Body of pancreas (tissue), 4 donors: Measurements from ENCODE around the gene PIP4K2C. TPM values are rescaled to one million over a fixed set of nuclear protein-coding genes. Genes with fewer than 3 reads are reported as not detected.

Experiments
- ATAC-seq: fragments of 150-250 bp; one replicate; pipeline ENCODE4 v1.9.1; 2016
- DNase-seq, 4 donors: peaks; one replicate each; pipeline ENCODE4 v3.0.0-alpha.2; 2019
- H3K27ac ChIP-seq, 4 donors: fragments of 200-600 bp; sonication (generic); 1 replicate in 3 of 4; 2 replicates in 1 of 4; pipeline versions ENCODE4 v1.5.1 to v1.6.1; 2016 to 2019; ENCODE audit warnings: mild to moderate bottlenecking in 1 of 4, mixed read lengths in 1 of 4, moderate library complexity in 1 of 4
- H3K27me3 ChIP-seq, 2 donors: fragments of 200-600 bp; sonication (generic); one replicate each; pipeline ENCODE4 v1.6.0; 2016; ENCODE audit warnings: mild to moderate bottlenecking in 1 of 2
- H3K36me3 ChIP-seq, 2 donors: fragments of 200-600 bp; sonication (generic); replicated peaks in 1 of 2; 2 replicates each; pipeline ENCODE4 v1.5.1; 2016; ENCODE audit warnings: low read depth in 2 of 2; ENCODE audit not compliant: insufficient read depth in 1 of 2
- H3K4me1 ChIP-seq: fragments of 200-600 bp; sonication (generic); one replicate; pipeline ENCODE4 v1.6.0; 2016
- H3K4me3 ChIP-seq, 2 donors: fragments of 200-600 bp; sonication (generic); 1 replicate in 1 of 2; 2 replicates in 1 of 2; pipeline ENCODE4 v1.5.1; 2016 to 2019
- H3K9me3 ChIP-seq, 3 donors: fragments of 200-600 bp; sonication (generic); 1 replicate in 2 of 3; 2 replicates in 1 of 3; pipeline ENCODE4 v1.5.1; 2016
- POLR2A ChIP-seq, 3 donors: fragments of 450-650 bp; IDR thresholded peaks; one replicate each; pipeline ENCODE4 v1.6.1; 2016; ENCODE audit warnings: antibody characterized with exemption in 3 of 3, mild to moderate bottlenecking in 2 of 3
- WGBS, 2 donors: methylation state at CpG; one replicate each; pipeline ENCODE4 v1.1.5; 2017; 5-methylcytosine and 5-hydroxymethylcytosine counted together
- intact Hi-C: fragments of 100-400 bp; cut with DNase I; formaldehyde crosslinking; loops from one replicate; pipeline ENCODE4 v1.15.1; 2023
- total RNA-seq, 2 donors: library from RNA; depleted of rRNA; stranded (reverse); fragments of >200 nt; gene quantifications; one replicate each; pipeline ENCODE4 v1.1.0, GENCODE V29; 2016
- TF ChIP-seq, protein P1 (sequence below), 7 experiments: fragments of 450-650 bp in 4 of 7; fragments of 200-600 bp in 3 of 7; sonication (generic) in 3 of 7; IDR thresholded peaks; one replicate each; pipeline ENCODE4 v1.5.1; 2016 to 2019; ENCODE audit warnings: antibody characterized with exemption in 7 of 7

PIP4K2C gene
- total RNA-seq, 2 donors from 2014 or later: 12.2 to 48.0 TPM

- DNase-seq: peak in 1 of 4 donors; percentile 17
Observed at GRCh38 chr12:57614178-57614947, 23.4 kb downstream of the PIP4K2C start.

DNA sequence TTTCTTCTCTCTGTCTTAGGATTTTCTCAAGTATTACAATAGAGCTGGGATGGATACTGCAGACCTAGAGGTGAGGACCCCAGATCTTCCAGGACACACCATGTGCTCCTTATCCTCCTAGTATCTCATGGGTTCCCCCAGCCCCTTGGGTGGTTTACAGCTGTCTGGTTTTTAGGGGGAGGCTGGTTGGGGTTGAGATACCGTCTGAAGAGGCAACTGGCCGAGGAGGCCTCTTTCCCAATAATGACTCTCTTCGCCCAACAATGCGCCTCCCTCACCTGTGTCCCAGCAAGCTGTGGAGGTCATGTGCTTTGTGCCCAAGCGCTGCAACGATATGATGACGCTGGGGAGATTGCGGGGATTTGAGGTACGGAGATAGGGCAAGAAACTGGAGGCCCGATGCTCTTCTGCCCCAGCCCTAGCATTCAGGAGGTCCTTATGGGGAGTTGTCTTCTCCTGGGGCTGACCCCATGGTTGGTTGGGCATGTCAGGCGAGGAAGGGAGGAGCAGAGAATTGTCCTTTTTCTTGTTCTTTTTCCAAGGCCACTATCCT, 24.0 kb downstream of the PIP4K2C start:
- no peak overlapping the region for H3K4me3 ChIP-seq
- DNase-seq (no peak), ATAC-seq (no peak)
- no peaks in the 10 kb centered on the region for H3K9me3 ChIP-seq
- H3K4me1 ChIP-seq: peaks cover 27% of the 10 kb centered on the region
- intact Hi-C loops: no loop called here
- no peak overlapping the region for H3K27ac ChIP-seq
- H3K36me3 ChIP-seq: no peaks in the 10 kb centered on the region
- WGBS, 2 donors: 83 to 85% methylated on average over 11 of the region's 11 CpGs
- no peak for TF ChIP-seq POLR2A (IDR thresholded peaks at IDR 0.05)
- TF ChIP-seq, protein P1, sequence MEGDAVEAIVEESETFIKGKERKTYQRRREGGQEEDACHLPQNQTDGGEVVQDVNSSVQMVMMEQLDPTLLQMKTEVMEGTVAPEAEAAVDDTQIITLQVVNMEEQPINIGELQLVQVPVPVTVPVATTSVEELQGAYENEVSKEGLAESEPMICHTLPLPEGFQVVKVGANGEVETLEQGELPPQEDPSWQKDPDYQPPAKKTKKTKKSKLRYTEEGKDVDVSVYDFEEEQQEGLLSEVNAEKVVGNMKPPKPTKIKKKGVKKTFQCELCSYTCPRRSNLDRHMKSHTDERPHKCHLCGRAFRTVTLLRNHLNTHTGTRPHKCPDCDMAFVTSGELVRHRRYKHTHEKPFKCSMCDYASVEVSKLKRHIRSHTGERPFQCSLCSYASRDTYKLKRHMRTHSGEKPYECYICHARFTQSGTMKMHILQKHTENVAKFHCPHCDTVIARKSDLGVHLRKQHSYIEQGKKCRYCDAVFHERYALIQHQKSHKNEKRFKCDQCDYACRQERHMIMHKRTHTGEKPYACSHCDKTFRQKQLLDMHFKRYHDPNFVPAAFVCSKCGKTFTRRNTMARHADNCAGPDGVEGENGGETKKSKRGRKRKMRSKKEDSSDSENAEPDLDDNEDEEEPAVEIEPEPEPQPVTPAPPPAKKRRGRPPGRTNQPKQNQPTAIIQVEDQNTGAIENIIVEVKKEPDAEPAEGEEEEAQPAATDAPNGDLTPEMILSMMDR (IDR thresholded peaks at IDR 0.05): no peak
- peaks cover 0 to 4% of the 10 kb centered on the region in 2 donors for H3K27me3 ChIP-seq

More at GRCh38 chr12:57614178-57614947, 23.4 kb downstream of the PIP4K2C start:
- Histone ChIP-seq H3K27me3 (peaks cover 0 to 2% of the 10 kb centered on the region in 2 donors), H3K27ac (no peak overlapping the region), H3K4me1 (peaks cover 23% of the 10 kb centered on the region), H3K4me3 (no peak overlapping the region), H3K9me3 (no peaks in the 10 kb centered on the region), H3K36me3 (no peaks in the 10 kb centered on the region)
- no peak for TF ChIP-seq POLR2A (IDR thresholded peaks at IDR 0.05)
- TF ChIP-seq, protein P1 (IDR thresholded peaks at IDR 0.05): no peak
- 47 to 59% methylated on average over 12 to 14 of the region's 14 CpGs for WGBS, 2 donors
- ATAC-seq: no peak
- intact Hi-C loops: no loop called here

GRCh38 chr12:57615637-57616036, 24.6 kb downstream of the PIP4K2C start:
- whole genome bisulfite sequencing, 2 donors: 73 to 85% methylated on average over 4 to 5 of the region's 5 CpGs
- Histone ChIP-seq H3K9me3 (no peaks in the 10 kb centered on the region), H3K4me3 (no peak overlapping the region), H3K4me1 (peaks cover 21% of the 10 kb centered on the region), H3K36me3 (no peaks in the 10 kb centered on the region), H3K27ac (no peak overlapping the region), H3K27me3 (peaks cover 0 to 7% of the 10 kb centered on the region in 2 donors)
- TF ChIP-seq, protein P1 (IDR thresholded peaks at IDR 0.05): no peak
- no peak for TF ChIP-seq POLR2A (IDR thresholded peaks at IDR 0.05)
- ATAC-seq (no peak), DNase-seq (no peak)
- intact Hi-C loops: no loop called here

GRCh38 chr12:57616383-57617101, 25.6 kb downstream of the PIP4K2C start:
- Histone ChIP-seq H3K4me1 (peaks cover 21% of the 10 kb centered on the region), H3K36me3 (no peaks in the 10 kb centered on the region), H3K4me3 (no peak overlapping the region), H3K27me3 (peaks cover 0 to 16% of the 10 kb centered on the region in 2 donors), H3K9me3 (no peaks in the 10 kb centered on the region), H3K27ac (no peak overlapping the region)
- ATAC-seq (no peak), DNase-seq (no peak)
- 87 to 89% methylated on average over 3 of the region's 3 CpGs for WGBS, 2 donors
- intact Hi-C loops: no loop called here
- TF ChIP-seq, protein P1 (IDR thresholded peaks at IDR 0.05): no peak
- no peak for TF ChIP-seq POLR2A (IDR thresholded peaks at IDR 0.05)
